Stimulated activated CD4-positive, alpha-beta T cell treated with anti-CD3 and anti-CD28 coated beads, Interleukin-15, amount 100 ng/mL, for 1 hour (primary cell): ENCODE measurements around the gene THRA.

Experiments used
- DNase-seq, 2 donors: peaks; one replicate each; pipeline ENCODE4 v3.0.0-alpha.2; 2020; ENCODE audit warnings: low read depth in 1 of 2, low spot score in 1 of 2

The THRA gene

GRCh38 chr17:40062329-40063186 lies at the start of gene THRA:
THRA (plus strand) TSS chr17:40062965; CDS start chr17:40074489, 11,524 bp downstream.
- DNase-seq, result peak; percentile 46 to 57

- DNase-seq, result no peak
These were observed 48.3 kb upstream of the THRA start for GRCh38 chr17:40014375-40014980.

- DNase-seq, result no peak
These were observed 47.5 kb upstream of the THRA start, which contains the start of gene CSF3 for GRCh38 chr17:40015005-40015997. CSF3 (plus strand) TSS chr17:40015440; CDS start chr17:40015475, 35 bp downstream.

DNA sequence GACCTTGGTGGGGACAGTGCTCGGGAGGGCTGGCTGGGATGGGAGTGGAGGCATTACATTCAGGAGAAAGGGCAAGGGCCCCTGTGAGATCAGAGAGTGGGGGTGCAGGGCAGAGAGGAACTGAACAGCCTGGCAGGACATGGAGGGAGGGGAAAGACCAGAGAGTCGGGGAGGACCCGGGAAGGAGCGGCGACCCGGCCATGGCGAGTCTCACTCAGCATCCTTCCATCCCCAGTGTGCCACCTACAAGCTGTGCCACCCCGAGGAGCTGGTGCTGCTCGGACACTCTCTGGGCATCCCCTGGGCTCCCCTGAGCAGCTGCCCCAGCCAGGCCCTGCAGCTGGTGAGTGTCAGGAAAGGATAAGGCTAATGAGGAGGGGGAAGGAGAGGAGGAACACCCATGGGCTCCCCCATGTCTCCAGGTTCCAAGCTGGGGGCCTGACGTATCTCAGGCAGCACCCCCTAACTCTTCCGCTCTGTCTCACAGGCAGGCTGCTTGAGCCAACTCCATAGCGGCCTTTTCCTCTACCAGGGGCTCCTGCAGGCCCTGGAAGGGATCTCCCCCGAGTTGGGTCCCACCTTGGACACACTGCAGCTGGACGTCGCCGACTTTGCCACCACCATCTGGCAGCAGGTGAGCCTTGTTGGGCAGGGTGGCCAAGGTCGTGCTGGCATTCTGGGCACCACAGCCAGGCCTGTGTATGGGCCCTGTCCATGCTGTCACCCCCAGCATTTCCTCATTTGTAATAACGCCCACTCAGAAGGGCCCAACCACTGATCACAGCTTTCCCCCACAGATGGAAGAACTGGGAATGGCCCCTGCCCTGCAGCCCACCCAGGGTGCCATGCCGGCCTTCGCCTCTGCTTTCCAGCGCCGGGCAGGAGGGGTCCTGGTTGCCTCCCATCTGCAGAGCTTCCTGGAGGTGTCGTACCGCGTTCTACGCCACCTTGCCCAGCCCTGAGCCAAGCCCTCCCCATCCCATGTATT lies 46.5 kb upstream of the THRA start:
- no peak for DNase-seq

- DNase-seq, result no peak
These were observed 45.2 kb upstream of the THRA start for GRCh38 chr17:40017422-40018080.

DNA sequence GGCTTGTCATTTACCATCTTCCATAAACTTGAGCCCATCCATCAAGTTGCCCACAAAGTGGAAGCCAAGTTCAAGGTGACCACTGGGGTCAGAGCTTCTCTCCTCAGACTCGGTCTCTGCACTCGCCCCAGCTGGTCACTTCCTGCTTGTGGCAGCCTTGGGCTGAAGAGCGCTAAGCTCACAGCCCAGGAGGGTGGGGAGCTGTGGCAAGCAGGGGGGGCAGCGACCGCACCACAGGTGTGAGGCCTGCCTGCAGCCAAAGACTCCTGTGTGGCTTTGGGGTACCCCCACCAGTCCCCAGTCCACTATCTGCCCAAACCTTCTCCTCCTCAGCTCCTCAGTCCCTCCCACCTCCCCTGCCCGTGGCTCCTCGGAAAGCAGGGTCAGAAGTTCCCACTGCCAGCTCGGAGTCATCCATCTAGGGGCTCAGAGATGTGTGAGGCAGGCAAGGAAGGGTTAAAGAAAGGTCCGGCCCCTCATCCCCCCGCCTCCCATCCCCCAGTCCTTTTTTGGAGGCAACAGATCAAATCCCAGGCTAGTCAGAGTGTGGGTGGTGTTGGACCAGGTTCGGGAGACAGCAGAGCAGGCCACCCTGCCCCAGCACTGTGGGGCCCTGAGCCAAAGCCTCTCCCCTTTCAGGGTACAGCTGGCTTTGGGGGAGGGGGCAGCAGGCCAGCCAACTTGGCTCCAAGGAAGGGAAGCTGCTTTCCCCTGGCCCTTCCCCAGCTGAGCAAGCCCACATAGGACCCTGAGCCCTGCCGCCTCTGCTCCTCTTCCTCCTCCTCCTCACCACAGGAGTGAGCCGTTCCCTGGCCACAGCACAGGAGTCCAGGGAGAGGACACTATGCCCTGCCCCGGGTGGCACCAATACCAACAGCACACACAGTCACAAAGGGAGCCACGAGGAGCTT lies 44.3 kb upstream of the THRA start:
- no peak for DNase-seq

DNA sequence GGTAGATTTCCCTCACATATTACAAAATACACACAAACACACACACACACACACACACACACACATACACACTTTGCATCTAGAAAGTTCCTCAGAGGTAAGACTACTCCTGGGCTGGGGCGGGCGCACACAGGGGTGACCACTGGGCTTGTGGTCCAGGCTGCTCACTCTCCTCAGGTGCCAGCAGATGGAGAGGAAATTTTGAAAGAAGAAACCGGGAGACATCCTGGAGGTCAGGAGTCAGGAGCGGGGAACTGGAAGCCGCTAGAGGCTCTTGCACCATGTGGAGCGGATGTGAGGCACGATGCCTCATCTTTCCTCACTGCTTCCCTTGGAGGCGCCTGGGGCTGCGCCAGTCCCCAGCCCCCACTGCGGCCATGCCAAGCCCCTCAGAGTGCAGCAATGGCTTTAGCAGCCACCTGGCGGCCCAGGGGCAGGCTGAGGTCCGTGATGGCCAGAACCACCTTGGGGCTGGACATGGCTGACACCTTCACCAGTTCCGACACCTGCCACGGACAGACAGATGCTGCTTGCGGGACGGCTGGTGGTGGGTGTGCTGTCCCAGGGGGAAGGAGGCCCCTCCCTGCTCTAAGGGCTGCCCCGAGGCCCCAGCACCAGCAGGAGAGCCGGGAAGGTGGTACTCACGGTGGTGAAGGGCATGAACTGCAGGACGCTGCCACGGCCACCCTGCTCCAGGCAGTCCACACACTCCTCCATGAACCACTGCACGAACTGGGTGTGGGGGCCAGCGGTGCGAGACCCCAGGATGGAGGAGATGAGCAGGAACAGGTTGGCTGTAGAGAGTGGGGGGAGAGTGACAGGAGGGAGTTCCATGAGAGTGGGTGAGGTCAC lies 43.4 kb upstream of the THRA start:
- no peak for DNase-seq

GRCh38 chr17:40020146-40020545 lies 42.6 kb upstream of the THRA start:
- DNase-seq, result no peak

- DNase-seq, result no peak
These were observed 41.3 kb upstream of the THRA start for GRCh38 chr17:40021451-40021971.

DNA sequence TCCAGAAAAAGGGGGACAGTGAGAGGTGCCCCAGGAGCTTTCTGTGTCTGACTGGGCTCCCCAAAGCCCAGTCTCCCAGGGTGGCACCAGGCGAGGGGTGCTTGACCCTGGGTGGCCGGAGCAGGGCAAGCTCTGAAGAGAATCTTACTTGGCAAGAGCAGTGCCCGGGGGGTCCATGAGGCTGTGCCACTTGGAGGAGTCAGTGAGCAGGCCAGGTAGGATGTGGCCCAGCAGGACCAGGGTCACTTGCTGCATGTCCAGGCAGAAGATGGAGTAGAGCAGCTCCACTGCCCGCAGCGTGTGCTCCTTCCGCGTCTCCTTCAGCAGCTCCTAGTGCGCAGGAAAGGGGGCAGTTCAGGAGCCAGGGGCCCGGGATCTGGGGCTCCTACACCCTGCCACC lies 40.3 kb upstream of the THRA start:
- no peak for DNase-seq

- no peak for DNase-seq
These were observed 39.7 kb upstream of the THRA start for GRCh38 chr17:40022961-40023541.

DNA sequence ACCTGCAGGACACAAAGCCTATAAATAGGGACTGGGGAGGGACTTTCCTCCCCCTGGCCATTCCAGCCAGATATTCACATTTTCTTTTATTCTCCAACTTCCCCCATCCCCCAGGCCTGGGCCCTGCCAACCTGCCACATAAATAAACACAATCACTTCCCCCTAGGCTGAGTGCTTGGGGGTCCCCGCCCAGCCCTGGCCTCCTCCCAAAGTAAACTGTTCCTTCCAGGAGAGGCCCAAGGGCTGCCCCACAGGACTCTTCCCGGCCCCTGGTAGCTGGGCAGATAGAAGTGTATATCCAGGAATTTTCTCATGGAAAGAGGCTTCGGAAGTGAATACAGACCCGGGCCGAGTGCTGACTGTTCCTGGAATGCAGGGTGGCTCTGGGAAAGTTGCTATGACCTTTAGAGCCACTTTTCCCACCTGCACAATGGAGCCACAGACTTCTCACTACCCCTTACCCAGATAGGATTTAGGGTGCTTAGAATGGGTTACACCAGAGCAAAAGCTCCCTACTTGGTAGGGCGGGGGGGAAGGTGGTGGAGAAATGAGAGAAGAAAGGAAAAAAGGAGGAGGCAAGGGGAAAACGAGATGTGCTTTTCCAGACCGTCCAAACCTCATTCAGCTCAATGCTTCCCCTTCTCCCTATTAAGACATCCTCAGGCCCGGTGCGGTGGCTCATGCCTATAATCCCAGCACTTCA lies 39.0 kb upstream of the THRA start:
- DNase-seq, result no peak

DNA sequence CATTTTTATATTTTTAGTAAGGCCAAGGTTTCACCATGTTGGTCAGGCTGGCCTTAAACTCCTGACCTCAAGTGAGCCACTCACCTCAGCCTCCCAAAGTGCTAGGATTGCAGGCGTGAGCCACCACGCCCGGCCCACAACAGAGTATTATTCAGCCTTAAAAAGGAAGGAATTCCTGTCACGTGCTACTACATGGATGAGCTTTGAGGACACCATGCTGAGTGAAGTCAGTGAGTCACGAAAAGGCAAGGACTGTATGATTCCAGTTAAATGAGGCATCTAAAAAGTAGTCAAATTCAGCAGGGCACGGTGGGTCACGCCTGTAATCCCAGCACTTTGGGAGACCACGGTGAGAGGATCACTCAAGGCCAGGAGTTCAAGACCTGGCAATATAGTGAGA lies 37.9 kb upstream of the THRA start:
- DNase-seq, result no peak

DNA sequence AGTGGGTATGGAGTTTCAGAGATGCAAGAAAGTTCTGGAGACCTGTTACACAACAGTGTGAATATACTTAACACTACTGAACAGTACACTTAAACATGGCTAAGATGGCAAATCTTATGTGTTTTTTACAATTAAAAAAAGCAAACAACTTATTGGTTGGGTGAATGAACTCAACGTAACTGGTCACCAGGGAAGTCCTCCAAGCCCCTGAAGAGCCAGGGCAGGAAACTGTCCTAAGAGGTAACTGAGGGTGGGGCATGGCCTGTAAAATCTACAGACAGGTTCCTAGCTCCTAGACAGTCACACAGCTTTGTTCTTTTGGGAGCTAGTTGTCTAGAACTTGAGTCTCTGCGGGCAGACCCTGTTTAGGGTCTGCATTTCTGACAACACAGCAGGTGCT lies 37.2 kb upstream of the THRA start:
- DNase-seq, result no peak

- no peak for DNase-seq
These were observed 36.6 kb upstream of the THRA start for GRCh38 chr17:40025991-40026815.
